PFSK-1 (cell line): ENCODE data around the gene OPCML.

Experiments used
- POLR2AphosphoS5 ChIP-seq: IDR thresholded peaks from 2 replicates; pipeline ENCODE4 v1.6.1; 2012; ENCODE audit warnings: low read depth, mild to moderate bottlenecking, control low read depth, low read length, moderate library complexity
- REST ChIP-seq, 2 experiments: IDR thresholded peaks; 2 replicates each; pipeline versions ENCODE4 v1.6.1 to v1.8.0; 2011 to 2012; ENCODE audit warnings: low read depth in 2 of 2, low read length in 2 of 2, control low read depth in 1 of 2, inconsistent platforms in 1 of 2, mild to moderate bottlenecking in 1 of 2, moderate library complexity in 1 of 2; ENCODE audit not compliant: insufficient read depth in 1 of 2
- SIN3A ChIP-seq: IDR thresholded peaks from 2 replicates; pipeline ENCODE4 v1.6.1; 2012; ENCODE audit warnings: mild to moderate bottlenecking, low read length, moderate library complexity, borderline replicate concordance; ENCODE audit not compliant: insufficient read depth
- TAF1 ChIP-seq: IDR thresholded peaks from 2 replicates; pipeline ENCODE4 v1.6.1; 2012; ENCODE audit warnings: low read length, control low read depth, borderline replicate concordance; ENCODE audit not compliant: insufficient read depth

DNA sequence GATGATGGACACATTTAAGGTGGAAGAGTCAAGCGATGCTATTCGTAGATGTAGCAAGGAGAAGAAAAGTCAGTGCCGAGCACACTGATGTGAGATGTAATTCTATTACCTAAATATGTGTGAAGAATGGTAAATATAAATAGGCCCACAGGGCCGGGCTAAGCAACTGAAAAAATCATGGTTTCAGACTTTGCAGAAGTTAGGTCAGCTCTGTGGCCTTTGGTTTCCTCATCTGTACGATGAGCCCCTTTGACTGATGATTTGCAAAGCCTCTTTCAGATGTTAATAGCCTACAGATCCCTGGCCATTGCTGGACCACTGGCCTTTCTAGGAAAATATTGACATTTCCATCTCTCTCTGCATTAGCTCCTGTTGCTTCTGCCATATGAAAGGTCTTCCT, 570.8 kb downstream of the OPCML start:
- TF ChIP-seq POLR2AphosphoS5 (no peak), TAF1 (no peak), SIN3A (no peak), REST (IDR thresholded peaks at IDR 0.05; ENCODE audit: insufficient read depth in 1 of 2, low read depth in 2 of 2, low read length in 2 of 2) (no peak)
